A673 (cell line): ENCODE measurements around the gene P2RY6. TPM values are rescaled to one million over a fixed set of nuclear protein-coding genes. Genes with fewer than 3 reads are reported as not detected.

Experiments
- BruUV-seq: library from RNA; stranded (reverse); fragments of 400-500 nt; replicated peaks from 2 replicates; lab custom pipeline; 2021; lab: Mats Ljungman, UMichigan
- CTCF ChIA-PET: fragments of 300-600 bp; sonication (Branson Sonifier 250); formaldehyde crosslinking; loops from one replicate; lab custom pipeline; 2022; ENCODE audit warnings: antibody characterized with exemption; lab: Charles Lee
- POLR2A ChIA-PET: fragments of 300-600 bp; sonication (Branson Sonifier 250); formaldehyde crosslinking; loops from one replicate; lab custom pipeline; 2022; ENCODE audit warnings: antibody characterized with exemption; ENCODE audit not compliant: low non-redundant PET; lab: Charles Lee
- DNase-seq: peaks from one replicate; pipeline ENCODE4 v3.0.0-alpha.2; 2015; ENCODE audit warnings: low spot score
- H3K27ac ChIP-seq: fragments of 200-600 bp; sonication (generic); 2 replicates; pipeline ENCODE4 v1.5.1; 2016; ENCODE audit warnings: mixed run types, low read depth, mild to moderate bottlenecking, mixed read lengths, antibody characterized with exemption, low read length; ENCODE audit not compliant: poor library complexity, severe bottlenecking
- H3K27me3 ChIP-seq: fragments of 200-600 bp; sonication (generic); replicated peaks from 2 replicates; pipeline ENCODE4 v1.6.1; 2017; ENCODE audit warnings: mixed run types, low read depth, mild to moderate bottlenecking, mixed read lengths, antibody characterized with exemption, low read length; ENCODE audit not compliant: insufficient read depth, poor library complexity
- H3K36me3 ChIP-seq: fragments of 200-600 bp; sonication (generic); 2 replicates; pipeline ENCODE4 v1.6.1; 2016; ENCODE audit warnings: mixed run types, mild to moderate bottlenecking, mixed read lengths, antibody characterized with exemption, low read length; ENCODE audit not compliant: insufficient read depth, poor library complexity, severe bottlenecking
- H3K4me1 ChIP-seq: fragments of 200-600 bp; sonication (generic); 2 replicates; pipeline ENCODE4 v1.6.1; 2017; ENCODE audit warnings: mixed run types, mild to moderate bottlenecking, mixed read lengths, antibody characterized with exemption, low read length; ENCODE audit not compliant: insufficient read depth, poor library complexity, severe bottlenecking
- H3K4me3 ChIP-seq: fragments of 200-600 bp; sonication (generic); 2 replicates; pipeline ENCODE4 v1.5.1; 2016; ENCODE audit warnings: low read depth, mixed run types, mild to moderate bottlenecking, mixed read lengths, low read length; ENCODE audit not compliant: poor library complexity, severe bottlenecking
- H3K9me3 ChIP-seq: fragments of 200-600 bp; sonication (generic); 2 replicates; pipeline ENCODE4 v1.6.1; 2016; ENCODE audit warnings: mixed run types, low read depth, mild to moderate bottlenecking, mixed read lengths, antibody characterized with exemption, low read length; ENCODE audit not compliant: poor library complexity, severe bottlenecking
- EZH2 ChIP-seq: fragments of 200-600 bp; sonication (generic); IDR thresholded peaks from 2 replicates; pipeline ENCODE4 v1.6.1; 2017; ENCODE audit warnings: borderline replicate concordance, low read depth, mild to moderate bottlenecking, mixed read lengths, antibody characterized with exemption, low read length; ENCODE audit not compliant: poor library complexity, severe bottlenecking
- intact Hi-C: fragments of 100-400 bp; cut with micrococcal nuclease; formaldehyde crosslinking; loops from one replicate; pipeline ENCODE4 v1.10.0; 2022; ENCODE audit not compliant: unreplicated experiment
- total RNA-seq: library from RNA; stranded (reverse); gene quantifications from 2 replicates; pipeline ENCODE4 v1.2.3, GENCODE V29; 2021
- TF ChIP-seq, protein P1 (sequence below): fragments of 300-800, 200-600 bp; sonication (generic); conservative IDR thresholded peaks from 2 replicates; pipeline ENCODE4 v1.5.1; 2017; ENCODE audit warnings: low read depth, mild to moderate bottlenecking, antibody characterized with exemption, low read length, moderate library complexity, mixed read lengths

P2RY6 gene
- total RNA-seq, 1 experiment from 2014 or later = 0.43 TPM

DNA sequence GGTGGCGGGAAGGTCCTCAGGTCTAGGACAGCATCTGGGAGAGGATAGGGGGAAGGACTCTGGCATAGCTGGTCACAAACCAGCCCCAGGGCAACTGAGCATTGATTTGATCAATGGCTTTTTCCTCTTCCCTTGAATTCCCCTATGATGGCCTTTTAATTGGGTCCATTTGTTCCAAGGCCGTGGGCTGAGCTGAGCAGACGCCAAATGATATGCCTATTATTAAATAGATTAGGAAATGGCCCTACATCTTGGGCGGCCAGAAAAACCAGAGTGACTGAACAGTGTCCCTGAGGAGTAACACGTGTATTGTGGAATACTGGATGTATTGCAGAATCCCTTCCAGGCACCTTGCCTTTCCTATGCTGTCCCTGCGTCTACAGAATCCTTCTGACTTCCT lies 26.7 kb upstream of the P2RY6 start:
- no peaks in the 10 kb centered on the region for H3K36me3 ChIP-seq
- no peak for DNase-seq
- no peak overlapping the region for H3K27ac ChIP-seq
- H3K4me3 ChIP-seq = no peak overlapping the region
- BruUV-seq = no TSS peak
- ChIA-PET POLR2A (no interaction called here), CTCF (no interaction called here)
- no peaks in the 10 kb centered on the region for H3K9me3 ChIP-seq
- no peaks in the 10 kb centered on the region for H3K4me1 ChIP-seq
- no peak for TF ChIP-seq EZH2
- TF ChIP-seq, protein P1, sequence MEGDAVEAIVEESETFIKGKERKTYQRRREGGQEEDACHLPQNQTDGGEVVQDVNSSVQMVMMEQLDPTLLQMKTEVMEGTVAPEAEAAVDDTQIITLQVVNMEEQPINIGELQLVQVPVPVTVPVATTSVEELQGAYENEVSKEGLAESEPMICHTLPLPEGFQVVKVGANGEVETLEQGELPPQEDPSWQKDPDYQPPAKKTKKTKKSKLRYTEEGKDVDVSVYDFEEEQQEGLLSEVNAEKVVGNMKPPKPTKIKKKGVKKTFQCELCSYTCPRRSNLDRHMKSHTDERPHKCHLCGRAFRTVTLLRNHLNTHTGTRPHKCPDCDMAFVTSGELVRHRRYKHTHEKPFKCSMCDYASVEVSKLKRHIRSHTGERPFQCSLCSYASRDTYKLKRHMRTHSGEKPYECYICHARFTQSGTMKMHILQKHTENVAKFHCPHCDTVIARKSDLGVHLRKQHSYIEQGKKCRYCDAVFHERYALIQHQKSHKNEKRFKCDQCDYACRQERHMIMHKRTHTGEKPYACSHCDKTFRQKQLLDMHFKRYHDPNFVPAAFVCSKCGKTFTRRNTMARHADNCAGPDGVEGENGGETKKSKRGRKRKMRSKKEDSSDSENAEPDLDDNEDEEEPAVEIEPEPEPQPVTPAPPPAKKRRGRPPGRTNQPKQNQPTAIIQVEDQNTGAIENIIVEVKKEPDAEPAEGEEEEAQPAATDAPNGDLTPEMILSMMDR = no peak
- H3K27me3 ChIP-seq = no peaks in the 10 kb centered on the region
- intact Hi-C loops = loop anchor here (10.0 kb wide), 1 partner anchor 521 kb away; no protein-coding TSS in a partner anchor

- ChIA-PET POLR2A (no interaction called here), CTCF (interaction anchor here (0.6 kb wide), 1 partner anchor 550 kb away, joined by 3 read pairs; no protein-coding TSS in a partner anchor)
- no peak overlapping the region for H3K4me3 ChIP-seq
- H3K9me3 ChIP-seq = no peaks in the 10 kb centered on the region
- no peak for TF ChIP-seq EZH2
- TF ChIP-seq, protein P1 = no peak
- H3K27me3 ChIP-seq = no peaks in the 10 kb centered on the region
- DNase-seq = no peak
- BruUV-seq = no TSS peak
- intact Hi-C loops = loop anchor here (10.0 kb wide), 1 partner anchor 522 kb away; no protein-coding TSS in a partner anchor
- no peaks in the 10 kb centered on the region for H3K36me3 ChIP-seq
- no peaks in the 10 kb centered on the region for H3K4me1 ChIP-seq
- no peak overlapping the region for H3K27ac ChIP-seq
These were observed 25.8 kb upstream of the P2RY6 start for GRCh38 chr11:73246303-73246702.

DNA sequence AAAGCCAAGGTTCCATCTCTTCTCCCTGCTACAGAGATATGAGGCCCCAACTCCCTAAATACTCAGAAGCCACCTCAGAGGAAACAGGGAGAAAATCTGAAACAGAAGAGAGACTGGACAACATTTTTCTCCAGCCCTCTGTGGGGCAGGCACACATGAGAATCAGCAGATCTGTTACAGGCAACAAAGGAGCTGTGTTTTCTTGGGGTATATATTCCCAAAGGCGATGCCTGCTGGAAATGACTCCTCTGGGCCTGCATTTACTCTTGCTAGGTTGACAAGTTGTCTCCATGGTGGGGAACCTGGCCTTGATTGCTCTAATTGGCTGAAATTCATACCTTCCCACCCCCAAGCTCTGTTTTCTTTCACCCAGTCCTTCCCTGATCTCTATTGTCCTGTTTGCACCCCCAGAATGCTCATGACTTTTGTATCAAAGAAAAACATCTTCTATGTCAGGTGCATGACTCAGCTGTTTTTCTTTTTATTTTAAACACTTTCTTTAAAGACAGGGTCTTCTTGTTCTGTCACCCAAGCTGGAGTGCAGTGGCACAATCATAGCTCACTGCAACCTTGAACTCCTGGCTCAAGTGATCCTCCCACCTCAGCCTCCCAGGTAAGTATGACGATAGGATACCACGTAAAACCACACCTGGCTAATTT lies 23.5 kb upstream of the P2RY6 start:
- DNase-seq = no peak
- Histone ChIP-seq H3K27ac (no peak overlapping the region), H3K4me1 (no peaks in the 10 kb centered on the region), H3K9me3 (no peaks in the 10 kb centered on the region), H3K27me3 (no peaks in the 10 kb centered on the region), H3K4me3 (no peak overlapping the region), H3K36me3 (no peaks in the 10 kb centered on the region)
- CTCF ChIA-PET = no interaction called here
- TF ChIP-seq, protein P1 = no peak
- TF ChIP-seq EZH2 = no peak
- intact Hi-C loops = loop anchor here (10.0 kb wide), 1 partner anchor 524 kb away; no protein-coding TSS in a partner anchor
- POLR2A ChIA-PET = no interaction called here
- no TSS peak for BruUV-seq
